Gastrocnemius medialis (tissue), 4 donors: ENCODE data around the gene FAM107B. TPM values are rescaled to one million over a fixed set of nuclear protein-coding genes. Genes with fewer than 3 reads are reported as not detected.
A peak's percentile ranks its signal among the peaks of the same experiment; 100 is the strongest.
"Not testable (repeated sequence)": the region's sequence is repeated elsewhere in the genome, so short reads cannot be mapped to it uniquely, and the experiment has no call there.

Experiments
- ATAC-seq, 2 donors: fragments of 150-250 bp; one replicate each; pipeline ENCODE4 v1.9.1; 2016
- DNase-seq, 2 donors: peaks; one replicate each; pipeline ENCODE4 v3.0.0-alpha.2; 2019
- H3K27ac ChIP-seq, 4 donors: fragments of 200-600 bp; sonication (generic); 1 replicate in 1 of 4; 2 replicates in 3 of 4; pipeline ENCODE4 v1.5.1; 2016 to 2018; ENCODE audit warnings: mild to moderate bottlenecking in 2 of 4, moderate library complexity in 1 of 4
- H3K27me3 ChIP-seq, 3 donors: fragments of 200-600 bp; sonication (generic) in 2 of 3; 1 replicate in 1 of 3; 2 replicates in 2 of 3; pipeline versions ENCODE4 v1.5.1 to v1.6.0; 2016 to 2019; ENCODE audit warnings: mild to moderate bottlenecking in 1 of 3, moderate library complexity in 1 of 3
- H3K36me3 ChIP-seq, 2 donors: fragments of 200-600 bp; sonication (generic) in 1 of 2; one replicate each; pipeline ENCODE4 v1.5.1; 2017 to 2018
- H3K4me1 ChIP-seq, 2 donors: fragments of 200-600 bp; sonication (generic) in 1 of 2; one replicate each; pipeline ENCODE4 v1.5.1; 2016 to 2017; ENCODE audit warnings: mild to moderate bottlenecking in 2 of 2
- H3K4me3 ChIP-seq, 4 donors: fragments of 200-600 bp; sonication (generic) in 3 of 4; 1 replicate in 1 of 4; 2 replicates in 3 of 4; pipeline ENCODE4 v1.5.1; 2016 to 2019; ENCODE audit warnings: mild to moderate bottlenecking in 2 of 4
- H3K9me3 ChIP-seq, 3 donors: fragments of 200-600 bp; sonication (generic) in 2 of 3; 1 replicate in 1 of 3; 2 replicates in 2 of 3; pipeline ENCODE4 v1.5.1; 2016 to 2019
- CTCF ChIP-seq, 5 experiments: fragments of 450-650 bp in 3 of 5; fragments of 200-600 bp in 2 of 5; sonication (generic) in 2 of 5; IDR thresholded peaks in 4 of 5; conservative IDR thresholded peaks in 1 of 5; 1 replicate in 4 of 5; 2 replicates in 1 of 5; pipeline ENCODE4 v1.5.1; 2016 to 2019; ENCODE audit warnings: antibody characterized with exemption in 5 of 5, mild to moderate bottlenecking in 3 of 5, moderate library complexity in 3 of 5
- POLR2A ChIP-seq, 2 donors: fragments of 450-650 bp; IDR thresholded peaks; one replicate each; pipeline ENCODE4 v1.6.1; 2017; ENCODE audit warnings: antibody characterized with exemption in 2 of 2, mild to moderate bottlenecking in 2 of 2, moderate library complexity in 2 of 2
- in situ Hi-C, 4 donors: fragments of 200-750 bp; cut with MboI; loops; one replicate each; pipeline versions ENCODE4 v1.15.0 to v1.8.0; 2017; ENCODE audit warnings: low sequenced_read_pairs in 4 of 4
- intact Hi-C: fragments of 100-400 bp; cut with DNase I; formaldehyde crosslinking; loops from one replicate; pipeline ENCODE4 v1.15.1; 2023; ENCODE audit warnings: low total_unique reads
- total RNA-seq, 4 donors: library from RNA; depleted of rRNA; stranded (reverse); fragments of >200 nt; gene quantifications; one replicate each; pipeline versions ENCODE4 v1.1.0 to v1.2.3, GENCODE V29; 2016

Gene FAM107B
- total RNA-seq, 4 donors from 2014 or later: 1.5 to 3.7 (median 2.6) TPM

- DNase-seq (no peak), ATAC-seq (no peak)
- in situ Hi-C loops (no loop called here), intact Hi-C loops (no loop called here)
- Histone ChIP-seq H3K4me1 (no peaks in the 10 kb centered on the region), H3K27ac (no peak overlapping the region), H3K36me3 (no peaks in the 10 kb centered on the region), H3K4me3 (no peak overlapping the region), H3K27me3 (no peaks in the 10 kb centered on the region), H3K9me3 (no peaks in the 10 kb centered on the region)
- TF ChIP-seq CTCF (IDR thresholded peaks at IDR 0.05 in 4 of 5, conservative IDR thresholded peaks at IDR 0.05 in 1 of 5): no peak
- TF ChIP-seq POLR2A (IDR thresholded peaks at IDR 0.05): no peak
Observed at GRCh38 chr10:14592566-14592965, 182.1 kb downstream of the FAM107B start.

GRCh38 chr10:14592026-14592425 lies 182.7 kb downstream of the FAM107B start:
- Histone ChIP-seq H3K27me3 (no peaks in the 10 kb centered on the region), H3K4me3 (no peak overlapping the region), H3K4me1 (no peaks in the 10 kb centered on the region), H3K36me3 (no peaks in the 10 kb centered on the region), H3K9me3 (no peaks in the 10 kb centered on the region), H3K27ac (no peak overlapping the region)
- TF ChIP-seq CTCF (IDR thresholded peaks at IDR 0.05 in 4 of 5, conservative IDR thresholded peaks at IDR 0.05 in 1 of 5): no peak
- TF ChIP-seq POLR2A (IDR thresholded peaks at IDR 0.05): no peak
- ATAC-seq (no peak), DNase-seq (no peak)
- in situ Hi-C loops (no loop called here), intact Hi-C loops (no loop called here)

GRCh38 chr10:14588938-14589294 lies 185.8 kb downstream of the FAM107B start:
- in situ Hi-C loops, H3K9me3 ChIP-seq, H3K4me3 ChIP-seq, H3K36me3 ChIP-seq, intact Hi-C loops, H3K4me1 ChIP-seq, DNase-seq, H3K27ac ChIP-seq, ATAC-seq, H3K27me3 ChIP-seq: not testable (repeated sequence)

GRCh38 chr10:14588084-14588937 lies 186.4 kb downstream of the FAM107B start:
- Histone ChIP-seq H3K36me3 (no peaks in the 10 kb centered on the region), H3K27ac (peak overlapping the region in 1 of 4 donors; percentile 34), H3K4me3 (no peak overlapping the region), H3K4me1 (no peaks in the 10 kb centered on the region), H3K9me3 (no peaks in the 10 kb centered on the region), H3K27me3 (no peaks in the 10 kb centered on the region)
- no peak for TF ChIP-seq POLR2A (IDR thresholded peaks at IDR 0.05)
- no peak for TF ChIP-seq CTCF (IDR thresholded peaks at IDR 0.05 in 4 of 5, conservative IDR thresholded peaks at IDR 0.05 in 1 of 5)
- in situ Hi-C loops (no loop called here), intact Hi-C loops (no loop called here)
- peak in 1 of 2 donors; percentile 36 for ATAC-seq
- no peak for DNase-seq

- TF ChIP-seq POLR2A (IDR thresholded peaks at IDR 0.05): no peak
- TF ChIP-seq CTCF (IDR thresholded peaks at IDR 0.05 in 4 of 5, conservative IDR thresholded peaks at IDR 0.05 in 1 of 5): no peak
- Histone ChIP-seq H3K9me3 (no peaks in the 10 kb centered on the region), H3K27ac (no peak overlapping the region), H3K4me3 (no peak overlapping the region), H3K27me3 (no peaks in the 10 kb centered on the region), H3K36me3 (no peaks in the 10 kb centered on the region), H3K4me1 (no peaks in the 10 kb centered on the region)
- ATAC-seq (no peak), DNase-seq (no peak)
- in situ Hi-C loops: no loop called here
- intact Hi-C loops: no loop called here
Observed at GRCh38 chr10:14587540-14588083, 187.1 kb downstream of the FAM107B start.
